HepG2 (cell line): Measurements from ENCODE around the gene DNAJB11. TPM values are rescaled to one million over a fixed set of nuclear protein-coding genes. Genes with fewer than 3 reads are reported as not detected.
A peak's percentile ranks its signal among the peaks of the same experiment; 100 is the strongest.

Source experiments
- ATAC-seq: fragments of 200-7000 bp; cut with Tn5 transposase; 3 replicates; pipeline ENCODE4 v1.9.1; 2020; ENCODE audit warnings: mild to moderate bottlenecking, moderate library complexity
- BruUV-seq: library from RNA; stranded (reverse); fragments of 400-500 nt; replicated peaks from 2 replicates; lab custom pipeline; 2021; lab: Mats Ljungman, UMichigan
- CTCF ChIA-PET: fragments of 300-600 bp; formaldehyde crosslinking; extraction: SDS; loops from one replicate; lab custom pipeline; 2021; ENCODE audit warnings: low total read pairs, inconsistent platforms, low intra/inter-chr PET ratio; lab: Yijun Ruan, JAX
- POLR2A ChIA-PET: fragments of 350-600 bp; sonication (Branson Sonifier 250); formaldehyde crosslinking; loops from one replicate; lab custom pipeline; 2020; ENCODE audit warnings: antibody characterized with exemption, inconsistent platforms; lab: Yijun Ruan, JAX
- DNase-seq: peaks from one replicate; pipeline ENCODE4 v3.0.0-alpha.2; 2015; ENCODE audit warnings: low spot score
- FAIRE-seq: peaks from 3 replicates; lab custom pipeline; 2011; peaks lifted over from hg19 to GRCh38; lab: Jason Lieb, UNC
- H2AFZ ChIP-seq: one replicate; pipeline ENCODE4 v1.6.1; 2011; ENCODE audit warnings: low read length, inconsistent platforms
- H3K27ac ChIP-seq: fragments of 300-600 bp; 3 replicates; pipeline ENCODE4 v1.8.0; 2011; ENCODE audit warnings: mixed run types, mild to moderate bottlenecking, mixed read lengths, low read length, inconsistent platforms; ENCODE audit not compliant: insufficient read depth; ENCODE audit errors: extremely low read length
- H3K27me3 ChIP-seq, 2 experiments: fragments of 200-600 bp in 1 of 2; 2 replicates in 1 of 2; 3 replicates in 1 of 2; pipeline versions ENCODE4 v1.6.0 to v1.8.0; 2011; ENCODE audit warnings: low read length in 2 of 2, mild to moderate bottlenecking in 2 of 2, moderate library complexity in 2 of 2, inconsistent platforms in 1 of 2; ENCODE audit not compliant: insufficient read depth in 2 of 2, control insufficient read depth in 1 of 2
- H3K36me3 ChIP-seq, 2 experiments: fragments of 200-600 bp in 1 of 2; replicated peaks in 1 of 2; 2 replicates in 1 of 2; 3 replicates in 1 of 2; pipeline versions ENCODE4 v1.5.1 to v1.8.0; 2011; ENCODE audit warnings: low read length in 2 of 2, inconsistent platforms in 1 of 2; ENCODE audit not compliant: insufficient read depth in 2 of 2, control insufficient read depth in 1 of 2
- H3K4me1 ChIP-seq: 2 replicates; pipeline ENCODE4 v1.5.1; 2012; ENCODE audit warnings: low read length, inconsistent platforms; ENCODE audit not compliant: insufficient read depth
- H3K4me2 ChIP-seq: 2 replicates; pipeline ENCODE4 v1.6.0; 2011; ENCODE audit warnings: low read depth, low read length, inconsistent platforms
- H3K4me3 ChIP-seq, 3 experiments: fragments of 200-600 bp in 1 of 3; sonication (generic), shearing (Covaris generic) in 1 of 3; replicated peaks in 1 of 3; 2 replicates each; pipeline ENCODE4 v1.5.1; 2011 to 2016; ENCODE audit warnings: low read length in 3 of 3, inconsistent platforms in 2 of 3, low read depth in 2 of 3, mild to moderate bottlenecking in 2 of 3, control low read depth in 1 of 3, mixed read lengths in 1 of 3; ENCODE audit not compliant: insufficient read depth in 1 of 3
- H3K79me2 ChIP-seq: one replicate; pipeline ENCODE4 v1.6.1; 2011; ENCODE audit warnings: low read length, inconsistent platforms; ENCODE audit not compliant: insufficient read depth
- H3K9ac ChIP-seq: 2 replicates; pipeline ENCODE4 v1.6.0; 2011; ENCODE audit warnings: mild to moderate bottlenecking, low read depth, low read length, inconsistent platforms; ENCODE audit not compliant: insufficient read depth
- H3K9me3 ChIP-seq: 2 replicates; pipeline ENCODE4 v1.5.1; 2012; ENCODE audit warnings: mild to moderate bottlenecking, low read length
- H4K20me1 ChIP-seq: 2 replicates; pipeline ENCODE4 v1.6.0; 2011; ENCODE audit warnings: inconsistent platforms, mild to moderate bottlenecking, low read length, moderate library complexity; ENCODE audit not compliant: insufficient read depth
- AGO2 ChIP-seq: fragments of 200-400 bp; formaldehyde crosslinking; optimal IDR thresholded peaks from 2 replicates; pipeline ENCODE3; 2017; ENCODE audit warnings: mild to moderate bottlenecking, low read depth, low read length, moderate library complexity
- CCDC6 ChIP-seq: sonication (generic); formaldehyde crosslinking; IDR thresholded peaks from 2 replicates; pipeline ENCODE4 v1.8.1; 2022; ENCODE audit warnings: mild to moderate bottlenecking, missing genetic modification reagents, moderate library complexity
- CEBPG ChIP-seq: IDR thresholded peaks from 2 replicates; pipeline ENCODE4 v1.6.1; 2016
- KDM2A ChIP-seq: sonication (generic); formaldehyde crosslinking; IDR thresholded peaks from 2 replicates; pipeline ENCODE4 v1.4.0; 2020; ENCODE audit warnings: low read depth, missing genetic modification reagents, borderline replicate concordance
- POLR2A ChIP-seq, 2 experiments: IDR thresholded peaks; 2 replicates each; pipeline ENCODE4 v1.6.1; 2011; ENCODE audit warnings: low read depth in 2 of 2, low read length in 2 of 2, mild to moderate bottlenecking in 1 of 2, moderate library complexity in 1 of 2; ENCODE audit not compliant: insufficient read depth in 1 of 2
- POLR2AphosphoS5 ChIP-seq: IDR thresholded peaks from 2 replicates; pipeline ENCODE4 v1.6.1; 2012; ENCODE audit warnings: low read depth, low read length
- POLR2G ChIP-seq: fragments of 200-400 bp; formaldehyde crosslinking; IDR thresholded peaks from 2 replicates; pipeline ENCODE4 v1.6.1; 2018; ENCODE audit warnings: mild to moderate bottlenecking, low read depth, low read length, moderate library complexity
- RBFOX2 ChIP-seq: fragments of 200-400 bp; formaldehyde crosslinking; IDR thresholded peaks from 2 replicates; pipeline ENCODE4 v1.6.1; 2017; ENCODE audit warnings: low read depth, mild to moderate bottlenecking, low read length
- RBM22 ChIP-seq: fragments of 200-400 bp; formaldehyde crosslinking; optimal IDR thresholded peaks from 2 replicates; pipeline ENCODE3; 2017; ENCODE audit warnings: mild to moderate bottlenecking, low read length, moderate library complexity
- RNF2 ChIP-seq: fragments of 450-650 bp; conservative IDR thresholded peaks from 2 replicates; pipeline ENCODE4 v1.6.1; 2016; ENCODE audit warnings: low read depth
- TIGD3 ChIP-seq: sonication (generic); formaldehyde crosslinking; IDR thresholded peaks from 2 replicates; pipeline ENCODE4 v1.5.1; 2020; ENCODE audit warnings: mild to moderate bottlenecking, missing genetic modification reagents, borderline replicate concordance
- TMF1 ChIP-seq: sonication (generic); formaldehyde crosslinking; IDR thresholded peaks from 2 replicates; pipeline ENCODE4 v1.8.1; 2022; ENCODE audit warnings: low read depth, missing genetic modification reagents
- TRAFD1 ChIP-seq: sonication (generic); formaldehyde crosslinking; IDR thresholded peaks from 2 replicates; pipeline ENCODE4 v1.5.1; 2020; ENCODE audit warnings: missing genetic modification reagents, mild to moderate bottlenecking, borderline replicate concordance
- ZBTB3 ChIP-seq: sonication (generic); formaldehyde crosslinking; IDR thresholded peaks from 2 replicates; pipeline ENCODE4 v1.4.0; 2020; ENCODE audit warnings: low read depth, mild to moderate bottlenecking, moderate library complexity, missing genetic modification reagents, borderline replicate concordance
- ZNF326 ChIP-seq: sonication (generic); formaldehyde crosslinking; IDR thresholded peaks from 2 replicates; pipeline ENCODE4 v1.4.0; 2020; ENCODE audit warnings: missing genetic modification reagents, borderline replicate concordance
- ZNF512 ChIP-seq: sonication (generic); formaldehyde crosslinking; IDR thresholded peaks from 2 replicates; pipeline ENCODE4 v1.4.0; 2020; ENCODE audit warnings: mild to moderate bottlenecking, missing genetic modification reagents
- ZNF740 ChIP-seq: sonication (generic); formaldehyde crosslinking; IDR thresholded peaks from 2 replicates; pipeline ENCODE4 v1.4.0; 2020; ENCODE audit warnings: missing genetic modification reagents
- ZNF747 ChIP-seq: sonication (generic); formaldehyde crosslinking; IDR thresholded peaks from 2 replicates; pipeline ENCODE4 v1.8.1; 2023; ENCODE audit warnings: missing genetic modification reagents, mild to moderate bottlenecking, borderline replicate concordance
- ZNF768 ChIP-seq: sonication (generic); formaldehyde crosslinking; IDR thresholded peaks from 2 replicates; pipeline ENCODE4 v1.4.0; 2020; ENCODE audit warnings: missing genetic modification reagents
- WGBS: methylation state at CpG from one replicate; pipeline ENCODE4 v1.1.6; 2017; ENCODE audit warnings: low lambda C conversion rate; 5-methylcytosine and 5-hydroxymethylcytosine counted together
- in situ Hi-C: cut with HindIII; loops from 2 replicates; pipeline ENCODE4 v1.10.0; 2017; ENCODE audit warnings: low pct_unique_long_range_greater_than_20kb; ENCODE audit not compliant: extremely low pct_ligation_motif_present
- intact Hi-C: fragments of 100-400 bp; cut with micrococcal nuclease; formaldehyde crosslinking; loops from one replicate; pipeline ENCODE4 v1.10.0; 2022; ENCODE audit not compliant: unreplicated experiment
- polyA plus RNA-seq, 8 experiments: library from polyadenylated mRNA; depleted of rRNA in 3 of 8; stranded (reverse) in 7 of 8; unstranded in 1 of 8; fragments of >200 nt; fragmentation: Illumina TruSeq in 4 of 8; extraction: Trizol in 4 of 8; gene quantifications; 2 replicates each; pipeline versions ENCODE4 v1.2.1 to v1.2.3, GENCODE V29; 2011 to 2016; ENCODE audit warnings: low read depth in 4 of 8, missing spikeins in 1 of 8, mixed read lengths in 1 of 8; ENCODE audit not compliant: insufficient read depth in 1 of 8
- total RNA-seq, 5 experiments: library from RNA; depleted of rRNA; stranded (reverse); fragments of >200 nt; fragmentation: Illumina TruSeq; extraction: Trizol; gene quantifications; 2 replicates each; pipeline ENCODE4 v1.2.3, GENCODE V29; 2016; ENCODE audit warnings: low read depth in 1 of 5

Gene DNAJB11
- total and polyA plus RNA-seq, 2 of the 13 experiments (the other 11 are each of a cell fraction or from before 2014, with no cell fraction given): 41.0 to 132 TPM

- TF ChIP-seq POLR2G (peak; percentile 70), RBM22 (peak; percentile 76), ZNF768 (CRISPR knock-in tag) (no peak), ZNF326 (CRISPR knock-in tag) (no peak), RNF2 (no peak), ZNF740 (CRISPR knock-in tag) (no peak), TIGD3 (no peak)
Observed at GRCh38 chr3:186624598-186624997, 54.1 kb downstream of the DNAJB11 start (continued).

- intact Hi-C loops: no loop called here
- H3K4me1 ChIP-seq: peaks cover 15% of the 10 kb centered on the region
- no peak overlapping the region for H3K9ac ChIP-seq
- in situ Hi-C loops: no loop called here
- H3K4me3 ChIP-seq: no peak overlapping the region
- DNase-seq (no peak), ATAC-seq (peak; percentile 8), FAIRE-seq (no peak)
- BruUV-seq: no TSS peak
- CTCF ChIA-PET: no interaction called here
- no peaks in the 10 kb centered on the region for H3K79me2 ChIP-seq
- H3K36me3 ChIP-seq: peaks cover under 1 to 2% of the 10 kb centered on the region in 2 experiments; a peak in 2 of 5 replicates
- no peaks in the 10 kb centered on the region for H3K27me3 ChIP-seq
- no peak overlapping the region for H3K4me2 ChIP-seq
- WGBS: 73% methylated on average over 4 of the region's 4 CpGs
- peaks cover 30% of the 10 kb centered on the region for H4K20me1 ChIP-seq
- H3K9me3 ChIP-seq: no peaks in the 10 kb centered on the region
- H3K27ac ChIP-seq: no peak overlapping the region
- POLR2A ChIA-PET: interaction anchor here (0.8 to 2.5 kb wide), 4 partner anchors 8 to 157 kb away, joined by 3 to 12 read pairs (median 5); partner anchors contain the start of genes EIF4A2 and FETUB
- H2AFZ ChIP-seq: no peak overlapping the region
- TF ChIP-seq AGO2 (peak; percentile 81), CEBPG (CRISPR knock-in tag) (0 out of 2 replicates have a peak, but pooled peaks have one; percentile 21), ZNF512 (CRISPR knock-in tag) (no peak), RNF2 (no peak), TRAFD1 (CRISPR knock-in tag) (no peak), RBFOX2 (peak; percentile 95), CCDC6 (CRISPR knock-in tag) (no peak), POLR2A (IDR thresholded peaks at IDR 0.05; ENCODE audit: insufficient read depth in 1 of 2, low read depth in 2 of 2, low read length in 2 of 2) (peak; percentile 55 to 78), ZNF326 (CRISPR knock-in tag) (no peak), KDM2A (CRISPR knock-in tag) (0 out of 2 replicates have a peak, but pooled peaks have one; percentile 17), POLR2AphosphoS5 (peak; percentile 22; the same call in 1 of the 2 replicates), TMF1 (CRISPR knock-in tag) (0 out of 2 replicates have a peak, but pooled peaks have one; percentile 41), POLR2G (peak; percentile 52; the same call in 1 of the 2 replicates), ZBTB3 (CRISPR knock-in tag) (no peak), RBM22 (peak; percentile 76), ZNF747 (no peak)
Observed at GRCh38 chr3:186625600-186626042, 55.1 kb downstream of the DNAJB11 start.
